Measurements from ENCODE around the gene SPOPL.

DNA sequence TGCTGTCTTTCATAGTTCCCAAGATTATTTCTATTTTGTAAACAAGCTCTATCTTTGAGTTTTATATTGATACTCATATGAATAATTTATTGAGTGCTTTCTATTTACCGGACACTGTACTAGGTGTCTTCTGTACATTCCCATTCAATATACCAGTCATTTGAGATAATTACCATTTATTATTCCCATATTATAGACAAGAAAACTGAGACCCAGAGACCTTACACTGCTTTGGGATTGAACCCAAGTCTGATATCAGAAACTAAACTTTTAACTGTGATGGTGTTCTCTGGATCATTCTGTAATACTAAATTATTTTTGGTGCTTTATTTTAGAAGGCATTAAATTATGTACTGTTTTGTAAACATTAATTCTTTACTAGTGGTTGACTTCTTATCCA, 17.3 kb downstream of the SPOPL start:
- TF ChIP-seq, protein P1, sequence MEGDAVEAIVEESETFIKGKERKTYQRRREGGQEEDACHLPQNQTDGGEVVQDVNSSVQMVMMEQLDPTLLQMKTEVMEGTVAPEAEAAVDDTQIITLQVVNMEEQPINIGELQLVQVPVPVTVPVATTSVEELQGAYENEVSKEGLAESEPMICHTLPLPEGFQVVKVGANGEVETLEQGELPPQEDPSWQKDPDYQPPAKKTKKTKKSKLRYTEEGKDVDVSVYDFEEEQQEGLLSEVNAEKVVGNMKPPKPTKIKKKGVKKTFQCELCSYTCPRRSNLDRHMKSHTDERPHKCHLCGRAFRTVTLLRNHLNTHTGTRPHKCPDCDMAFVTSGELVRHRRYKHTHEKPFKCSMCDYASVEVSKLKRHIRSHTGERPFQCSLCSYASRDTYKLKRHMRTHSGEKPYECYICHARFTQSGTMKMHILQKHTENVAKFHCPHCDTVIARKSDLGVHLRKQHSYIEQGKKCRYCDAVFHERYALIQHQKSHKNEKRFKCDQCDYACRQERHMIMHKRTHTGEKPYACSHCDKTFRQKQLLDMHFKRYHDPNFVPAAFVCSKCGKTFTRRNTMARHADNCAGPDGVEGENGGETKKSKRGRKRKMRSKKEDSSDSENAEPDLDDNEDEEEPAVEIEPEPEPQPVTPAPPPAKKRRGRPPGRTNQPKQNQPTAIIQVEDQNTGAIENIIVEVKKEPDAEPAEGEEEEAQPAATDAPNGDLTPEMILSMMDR (IDR thresholded peaks at IDR 0.05), result no peak
- TF ChIP-seq ZFX (IDR thresholded peaks at IDR 0.05; ENCODE audit: borderline replicate concordance), result no peak

Data from 22Rv1 (cell line).